SHP77 (cell line): Measurements from ENCODE around the gene ELAC1.

Experiments
- DNase-seq, 2 experiments: peaks; one replicate each; lab custom pipeline; 2025; lab: John Stamatoyannopoulos, UW

Gene ELAC1

DNA sequence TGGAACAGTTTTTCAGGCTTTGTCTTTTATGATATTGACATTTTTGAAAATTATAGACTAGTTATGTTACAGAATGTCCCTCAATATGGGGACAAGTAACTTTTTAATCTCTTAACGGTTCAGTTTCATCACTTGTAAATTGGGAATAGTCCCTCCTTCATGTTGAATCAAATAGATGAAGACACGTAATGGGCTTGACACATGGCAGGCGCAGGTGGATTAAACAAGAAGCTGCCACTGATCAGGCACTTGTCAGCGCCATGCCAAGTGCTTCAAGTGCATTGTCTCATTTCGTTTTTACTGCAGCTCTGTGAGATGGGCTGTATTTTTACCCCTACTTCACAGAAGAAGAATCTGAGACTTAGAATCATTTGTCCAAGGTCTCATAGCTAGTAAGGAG, 52.7 kb downstream of the ELAC1 start:
- DNase-seq: no peak

- DNase-seq: no peak
Measured at GRCh38 chr18:51021226-51021965, 53.6 kb downstream of the ELAC1 start.

DNA sequence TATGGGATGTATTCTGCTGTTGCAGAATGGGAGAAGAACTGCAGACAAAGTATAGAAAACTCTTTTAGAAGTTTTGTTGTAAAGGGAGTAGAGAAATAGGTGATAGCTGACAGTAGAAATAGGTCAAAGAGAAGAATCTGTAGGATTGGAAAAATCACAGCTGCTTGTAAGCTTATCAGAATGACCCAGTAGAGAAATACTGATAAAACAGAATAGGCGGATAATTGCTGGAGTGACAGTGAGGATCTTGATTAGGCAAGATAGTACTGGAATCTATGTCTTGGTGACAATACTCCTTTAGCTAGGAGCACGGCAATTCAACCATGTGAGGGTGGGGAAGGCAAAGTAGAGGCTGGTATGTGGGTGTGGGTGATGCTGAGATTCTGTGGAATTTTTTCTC, 57.7 kb downstream of the ELAC1 start:
- no peak for DNase-seq

DNA sequence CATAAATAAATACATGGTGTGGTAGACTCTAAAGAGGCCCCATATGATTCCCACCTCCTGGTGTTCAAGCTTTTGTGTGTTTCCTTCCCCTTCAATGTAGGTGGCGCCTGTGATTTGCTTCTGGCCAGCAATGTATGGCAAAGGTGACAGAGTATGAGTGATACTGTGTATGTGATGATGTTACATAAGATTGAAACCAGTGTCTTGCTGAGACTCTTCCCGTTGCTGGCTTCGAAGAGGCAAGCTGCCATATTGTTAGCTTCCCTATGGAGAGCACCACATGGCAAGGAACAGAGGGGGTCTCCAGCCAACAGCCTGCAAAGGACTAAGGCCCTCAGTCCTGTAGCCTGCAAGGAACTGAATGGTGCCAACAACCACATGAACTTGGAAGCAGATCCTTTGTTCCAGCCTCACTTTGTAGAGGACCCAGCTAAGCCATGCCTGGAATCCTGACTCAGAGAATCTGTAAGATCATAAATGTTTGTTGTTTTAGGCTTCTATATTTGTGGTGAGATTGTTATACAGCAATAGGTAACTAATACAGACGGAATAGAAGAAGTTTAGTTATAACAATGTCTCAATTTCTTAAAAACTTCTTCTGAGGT, 60.5 kb downstream of the ELAC1 start:
- no peak for DNase-seq

DNA sequence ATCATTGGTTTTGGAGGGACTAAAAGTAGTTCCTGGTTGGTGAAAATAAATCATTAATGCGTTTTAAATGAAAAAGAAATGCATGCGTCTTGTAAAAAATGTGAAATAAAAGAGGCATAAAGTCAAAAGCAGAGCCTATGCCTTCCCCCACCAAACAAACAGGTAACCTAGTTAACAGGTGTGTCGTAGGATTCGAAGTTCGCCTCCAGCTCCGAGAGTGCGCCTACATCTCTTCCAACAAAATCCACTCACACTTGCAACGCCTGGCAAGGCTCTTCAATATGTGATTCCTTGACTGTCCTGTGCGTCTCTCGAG, 61.5 kb downstream of the ELAC1 start:
- DNase-seq: peak in 1 of 2 experiments; percentile 8

- DNase-seq: peak; percentile 88 to 94
Measured at GRCh38 chr18:51029694-51030536, 62.1 kb downstream of the ELAC1 start, which contains the start of gene SMAD4. SMAD4 (plus strand) TSS chr18:51030213; CDS start chr18:51047047, 16,834 bp downstream.

DNA sequence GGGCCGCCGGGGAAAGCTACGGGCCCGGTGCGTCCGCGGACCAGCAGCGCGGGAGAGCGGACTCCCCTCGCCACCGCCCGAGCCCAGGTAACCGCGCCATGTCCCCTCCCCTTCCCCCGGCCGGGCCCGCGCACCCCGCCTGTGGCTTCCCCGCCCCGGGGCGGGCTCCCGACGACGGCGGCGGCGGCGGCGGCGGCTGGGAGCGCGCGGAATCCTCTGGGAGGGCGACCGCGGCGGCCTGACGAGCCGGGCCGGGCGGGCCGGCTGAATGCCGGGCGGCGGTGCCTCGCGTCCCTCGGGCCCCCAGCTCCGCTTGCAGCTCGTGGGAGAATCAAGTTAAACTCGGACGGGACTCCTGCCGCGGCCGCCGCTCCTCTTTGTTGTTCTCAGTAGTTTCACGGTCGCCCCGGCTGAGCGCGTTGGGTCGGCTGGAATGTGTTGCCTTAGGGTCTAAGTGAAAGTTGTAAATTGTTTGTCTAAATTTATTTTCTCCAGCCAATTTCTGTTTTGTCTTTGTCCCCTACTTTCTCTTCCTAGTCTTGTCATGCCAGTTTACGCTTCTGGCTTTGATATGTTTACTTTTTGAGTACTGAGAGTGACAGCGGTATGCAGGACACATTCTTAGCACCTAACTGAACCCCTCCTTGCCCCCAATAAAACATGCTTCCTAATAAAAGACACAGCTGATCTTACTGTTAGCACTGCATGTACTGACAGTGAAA, 62.9 kb downstream of the ELAC1 start:
- DNase-seq: peak; percentile 10 to 49

GRCh38 chr18:51032193-51032592, 64.4 kb downstream of the ELAC1 start:
- DNase-seq: no peak

GRCh38 chr18:51037230-51037629, 69.4 kb downstream of the ELAC1 start:
- no peak for DNase-seq
